NB4 (cell line): Measurements from ENCODE around the gene TUBD1.

Experiments used
- DNase-seq: peaks from one replicate; pipeline ENCODE4 v3.0.0; 2010; ENCODE audit warnings: low read depth
- H3K4me3 ChIP-seq: one replicate; pipeline ENCODE4 v1.5.1; 2011; ENCODE audit warnings: mild to moderate bottlenecking, low read depth, low read length, moderate library complexity
- MYC ChIP-seq: IDR thresholded peaks from 2 replicates; pipeline ENCODE4 v1.6.1; 2011; ENCODE audit warnings: low read depth, low read length
- POLR2A ChIP-seq: IDR thresholded peaks from 2 replicates; pipeline ENCODE4 v1.6.1; 2011; ENCODE audit warnings: mild to moderate bottlenecking; ENCODE audit not compliant: insufficient read length; ENCODE audit errors: extremely low read depth
- TF ChIP-seq, protein P1 (sequence below): IDR thresholded peaks from 2 replicates; pipeline ENCODE4 v1.6.1; 2011; ENCODE audit warnings: low read depth, low read length
- TF ChIP-seq, protein P2 (sequence below): IDR thresholded peaks from one replicate; pipeline ENCODE4 v1.5.1; 2012; ENCODE audit warnings: low read depth, low read length

The TUBD1 gene

DNA sequence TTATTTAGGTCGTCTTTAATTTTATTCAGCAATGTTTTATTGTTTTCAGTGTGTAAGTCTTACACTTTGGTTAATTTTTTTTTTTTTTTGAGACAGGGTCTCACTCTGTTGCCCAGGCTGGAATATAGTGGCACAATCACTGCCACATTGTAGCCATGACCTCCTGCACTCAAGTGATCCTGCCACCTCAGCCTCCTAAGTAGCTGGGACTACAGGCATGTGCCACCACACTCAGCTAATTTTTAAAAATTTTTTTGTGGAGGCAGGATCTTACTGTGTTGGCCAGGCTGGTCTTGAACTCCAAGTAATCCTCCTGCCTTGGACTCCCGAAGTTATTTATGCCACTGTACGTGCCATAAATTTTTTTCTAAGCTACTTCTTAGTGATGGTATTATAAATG, 14.7 kb upstream of the TUBD1 start:
- H3K4me3 ChIP-seq, result no peak overlapping the region
- TF ChIP-seq, protein P1, sequence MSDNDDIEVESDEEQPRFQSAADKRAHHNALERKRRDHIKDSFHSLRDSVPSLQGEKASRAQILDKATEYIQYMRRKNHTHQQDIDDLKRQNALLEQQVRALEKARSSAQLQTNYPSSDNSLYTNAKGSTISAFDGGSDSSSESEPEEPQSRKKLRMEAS, result no peak
- TF ChIP-seq MYC (no peak), POLR2A (no peak)
- TF ChIP-seq, protein P2, sequence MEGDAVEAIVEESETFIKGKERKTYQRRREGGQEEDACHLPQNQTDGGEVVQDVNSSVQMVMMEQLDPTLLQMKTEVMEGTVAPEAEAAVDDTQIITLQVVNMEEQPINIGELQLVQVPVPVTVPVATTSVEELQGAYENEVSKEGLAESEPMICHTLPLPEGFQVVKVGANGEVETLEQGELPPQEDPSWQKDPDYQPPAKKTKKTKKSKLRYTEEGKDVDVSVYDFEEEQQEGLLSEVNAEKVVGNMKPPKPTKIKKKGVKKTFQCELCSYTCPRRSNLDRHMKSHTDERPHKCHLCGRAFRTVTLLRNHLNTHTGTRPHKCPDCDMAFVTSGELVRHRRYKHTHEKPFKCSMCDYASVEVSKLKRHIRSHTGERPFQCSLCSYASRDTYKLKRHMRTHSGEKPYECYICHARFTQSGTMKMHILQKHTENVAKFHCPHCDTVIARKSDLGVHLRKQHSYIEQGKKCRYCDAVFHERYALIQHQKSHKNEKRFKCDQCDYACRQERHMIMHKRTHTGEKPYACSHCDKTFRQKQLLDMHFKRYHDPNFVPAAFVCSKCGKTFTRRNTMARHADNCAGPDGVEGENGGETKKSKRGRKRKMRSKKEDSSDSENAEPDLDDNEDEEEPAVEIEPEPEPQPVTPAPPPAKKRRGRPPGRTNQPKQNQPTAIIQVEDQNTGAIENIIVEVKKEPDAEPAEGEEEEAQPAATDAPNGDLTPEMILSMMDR, result no peak
- no peak for DNase-seq

DNA sequence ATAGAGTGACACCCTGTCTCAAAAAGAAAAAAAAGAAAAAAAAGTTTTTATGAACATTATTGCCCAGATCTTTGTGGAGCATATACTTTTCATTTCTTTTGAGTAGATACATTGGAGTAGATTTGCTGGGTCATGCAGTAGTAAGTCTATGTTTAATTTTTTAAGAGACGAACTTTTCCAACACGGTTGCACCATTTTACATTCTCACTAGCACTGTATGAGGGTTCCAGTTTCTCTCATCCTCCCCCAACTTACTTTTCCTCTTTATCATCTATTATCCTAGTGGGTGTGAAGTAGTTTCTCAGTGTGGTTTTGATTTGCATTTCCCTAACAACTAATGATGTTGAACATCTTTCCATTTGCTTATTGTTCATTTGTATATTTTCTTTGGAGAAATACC, 10.7 kb upstream of the TUBD1 start:
- no peak overlapping the region for H3K4me3 ChIP-seq
- DNase-seq, result no peak
- TF ChIP-seq, protein P1, result no peak
- TF ChIP-seq POLR2A (no peak), MYC (no peak)
- TF ChIP-seq, protein P2, result no peak

DNA sequence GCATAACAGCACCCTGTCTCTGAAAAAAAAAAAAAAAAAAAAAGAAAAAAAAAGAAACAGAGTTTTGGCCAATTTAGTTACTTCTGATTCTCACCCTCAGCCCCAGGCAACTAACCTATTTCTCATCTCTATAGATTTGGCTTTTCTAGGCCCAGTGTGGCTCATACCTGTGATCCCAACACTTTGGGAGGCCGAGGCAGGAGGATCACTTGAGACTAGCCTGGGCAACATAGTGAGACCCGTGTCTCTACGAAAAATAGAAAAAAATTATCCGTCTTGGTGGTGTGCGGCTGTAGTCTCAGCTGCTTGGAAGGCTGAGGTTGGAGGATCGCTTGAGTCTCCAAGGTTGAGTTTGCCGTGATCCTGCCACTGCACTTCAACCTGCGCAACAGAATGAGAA, 8.9 kb upstream of the TUBD1 start:
- TF ChIP-seq MYC, result no peak
- TF ChIP-seq, protein P2, result no peak
- TF ChIP-seq, protein P1, result no peak
- TF ChIP-seq POLR2A, result no peak
- DNase-seq, result no peak
- no peak overlapping the region for H3K4me3 ChIP-seq

DNA sequence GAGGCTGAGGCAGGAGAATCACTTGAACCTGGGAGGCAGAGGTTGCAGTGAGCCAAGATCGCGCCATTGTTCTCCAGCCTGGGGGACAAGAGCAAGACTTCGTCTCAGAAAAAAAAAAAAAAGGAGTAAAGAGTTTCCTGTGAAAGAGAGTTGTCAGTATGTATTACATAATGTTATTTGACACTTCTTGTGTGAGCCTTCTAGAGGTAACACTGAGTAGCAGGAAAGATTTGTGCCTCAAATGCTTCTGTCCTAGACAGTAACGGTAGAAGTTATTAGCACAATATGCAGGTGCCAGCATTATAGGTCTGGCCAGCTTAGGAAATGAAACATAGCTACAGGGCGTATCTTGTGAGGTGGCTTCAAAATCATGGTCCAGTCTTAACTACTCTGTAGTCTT, 6.4 kb upstream of the TUBD1 start:
- H3K4me3 ChIP-seq, result no peak overlapping the region
- TF ChIP-seq, protein P2, result no peak
- TF ChIP-seq, protein P1, result no peak
- TF ChIP-seq MYC (no peak), POLR2A (no peak)
- no peak for DNase-seq

DNA sequence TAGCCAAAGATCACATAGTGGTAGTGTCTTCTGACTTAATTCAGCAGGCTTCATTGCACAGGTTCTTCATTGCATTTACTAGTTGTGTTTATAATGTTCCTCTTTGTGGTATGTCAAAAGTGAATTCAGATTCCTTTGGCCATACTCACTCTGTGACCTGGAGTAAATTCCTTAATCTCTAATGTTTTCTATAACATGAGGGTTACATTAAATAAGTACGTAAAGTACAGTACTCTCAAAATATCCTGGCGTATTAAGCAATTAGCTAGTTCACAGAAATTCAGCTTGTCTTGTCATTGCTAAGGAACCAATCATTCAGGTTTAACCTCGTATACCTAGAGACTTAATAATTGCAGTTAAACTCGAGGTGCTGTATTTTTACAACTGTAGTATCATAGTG, 4.3 kb upstream of the TUBD1 start:
- TF ChIP-seq, protein P1, result no peak
- TF ChIP-seq MYC (no peak), POLR2A (no peak)
- TF ChIP-seq, protein P2, result no peak
- no peak overlapping the region for H3K4me3 ChIP-seq
- no peak for DNase-seq

DNA sequence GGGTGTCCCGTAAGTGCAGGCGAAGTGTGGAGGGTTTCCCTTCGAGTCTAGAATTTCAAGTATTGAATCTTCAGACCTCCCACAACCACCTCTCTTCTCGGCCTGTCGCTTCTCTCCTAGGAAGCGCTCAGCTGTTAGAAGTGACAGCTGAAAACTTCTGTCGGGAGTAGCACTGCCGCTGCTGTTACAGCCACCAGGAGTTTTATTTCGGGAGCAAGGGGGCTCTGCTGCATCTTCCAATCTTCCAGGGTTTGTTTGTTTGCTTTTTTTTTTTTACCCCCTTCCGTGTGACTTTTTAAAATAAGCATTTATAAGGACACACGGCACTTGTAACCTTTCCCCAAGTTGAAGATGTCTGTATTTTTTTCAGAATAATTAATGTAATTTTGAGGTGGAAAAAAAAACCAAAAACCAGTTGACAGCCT, 945 bp upstream of the TUBD1 start:
- peak overlapping the region; percentile 95 for H3K4me3 ChIP-seq
- TF ChIP-seq, protein P1, result no peak
- peak; percentile 51; the same call in 1 of the 2 replicates for TF ChIP-seq MYC
- no peak for DNase-seq
